Natural killer cell (primary cell): ENCODE results near the gene TAS2R60. TPM values are rescaled to one million over a fixed set of nuclear protein-coding genes. Genes with fewer than 3 reads are reported as not detected.

Source experiments
- ATAC-seq, 3 donors: fragments of 150-1000 bp in 2 of 3; fragments of 200-7000 bp in 1 of 3; cut with Tn5 transposase; 1 replicate in 1 of 3; 2 replicates in 2 of 3; pipeline ENCODE4 v1.10.0; 2021; ENCODE audit warnings: mild to moderate bottlenecking in 2 of 3, moderate library complexity in 2 of 3
- DNase-seq, 2 donors: peaks; one replicate each; pipeline versions ENCODE4 v3.0.0 to v3.0.0-alpha.2; 2013 to 2021; ENCODE audit warnings: mixed read lengths in 1 of 2
- H3K27ac ChIP-seq: one replicate; pipeline ENCODE4 v1.5.1; 2013; ENCODE audit warnings: mild to moderate bottlenecking, low read length
- H3K27me3 ChIP-seq: one replicate; pipeline ENCODE4 v1.6.1; 2013; ENCODE audit warnings: low read length; ENCODE audit not compliant: control insufficient read depth, insufficient read depth
- H3K36me3 ChIP-seq: one replicate; pipeline ENCODE4 v1.6.1; 2013; ENCODE audit warnings: low read length; ENCODE audit not compliant: control insufficient read depth, insufficient read depth
- H3K4me1 ChIP-seq: one replicate; pipeline ENCODE4 v1.6.1; 2013; ENCODE audit warnings: low read length; ENCODE audit not compliant: control insufficient read depth, insufficient read depth
- H3K4me3 ChIP-seq: one replicate; pipeline ENCODE4 v1.5.1; 2013; ENCODE audit warnings: low read length
- H3K9me3 ChIP-seq: one replicate; pipeline ENCODE4 v1.6.1; 2013; ENCODE audit warnings: low read length; ENCODE audit not compliant: control insufficient read depth, insufficient read depth
- H3K27ac Mint-ChIP-seq, 2 donors: one replicate each; pipeline ENCODE4 v1.8.0; 2022; ENCODE audit warnings: mild to moderate bottlenecking in 2 of 2, mixed read lengths in 2 of 2, moderate library complexity in 1 of 2
- H3K27me3 Mint-ChIP-seq, 2 donors: one replicate each; pipeline ENCODE4 v1.8.0; 2022; ENCODE audit warnings: low read depth in 2 of 2, mixed read lengths in 2 of 2
- H3K36me3 Mint-ChIP-seq: one replicate; pipeline ENCODE4 v1.8.0; 2022; ENCODE audit warnings: mixed read lengths
- H3K4me1 Mint-ChIP-seq, 2 donors: one replicate each; pipeline ENCODE4 v1.8.0; 2022; ENCODE audit warnings: mixed read lengths in 2 of 2
- H3K4me3 Mint-ChIP-seq: one replicate; pipeline ENCODE4 v1.8.0; 2022; ENCODE audit warnings: mild to moderate bottlenecking, moderate library complexity, mixed read lengths
- H3K9me3 Mint-ChIP-seq, 2 donors: one replicate each; pipeline ENCODE4 v1.8.0; 2022; ENCODE audit warnings: mixed read lengths in 2 of 2
- CTCF ChIP-seq: fragments of 200-600 bp; IDR thresholded peaks from one replicate; pipeline ENCODE4 v1.8.0; 2022; ENCODE audit warnings: antibody characterized with exemption
- WGBS: methylation state at CpG from one replicate; pipeline ENCODE4 v1.1.7; 2013; ENCODE audit warnings: missing lambda C conversion rate; ENCODE audit not compliant: insufficient coverage; 5-methylcytosine and 5-hydroxymethylcytosine counted together
- intact Hi-C: fragments of 100-400 bp; cut with micrococcal nuclease; formaldehyde crosslinking; loops from one replicate; pipeline ENCODE4 v1.14.2; 2022
- total RNA-seq, 4 donors: library from RNA; stranded (reverse); fragments of 120-200 nt in 1 of 4; gene quantifications; one replicate each; pipeline versions ENCODE4 v1.2.3 to v1.2.4, GENCODE V29; 2013 to 2022

Gene TAS2R60
- total RNA-seq, 3 donors from 2014 or later (not counting 1 experiment from before 2014, with no cell fraction given) = 0.40 TPM; not detected in 2

DNA sequence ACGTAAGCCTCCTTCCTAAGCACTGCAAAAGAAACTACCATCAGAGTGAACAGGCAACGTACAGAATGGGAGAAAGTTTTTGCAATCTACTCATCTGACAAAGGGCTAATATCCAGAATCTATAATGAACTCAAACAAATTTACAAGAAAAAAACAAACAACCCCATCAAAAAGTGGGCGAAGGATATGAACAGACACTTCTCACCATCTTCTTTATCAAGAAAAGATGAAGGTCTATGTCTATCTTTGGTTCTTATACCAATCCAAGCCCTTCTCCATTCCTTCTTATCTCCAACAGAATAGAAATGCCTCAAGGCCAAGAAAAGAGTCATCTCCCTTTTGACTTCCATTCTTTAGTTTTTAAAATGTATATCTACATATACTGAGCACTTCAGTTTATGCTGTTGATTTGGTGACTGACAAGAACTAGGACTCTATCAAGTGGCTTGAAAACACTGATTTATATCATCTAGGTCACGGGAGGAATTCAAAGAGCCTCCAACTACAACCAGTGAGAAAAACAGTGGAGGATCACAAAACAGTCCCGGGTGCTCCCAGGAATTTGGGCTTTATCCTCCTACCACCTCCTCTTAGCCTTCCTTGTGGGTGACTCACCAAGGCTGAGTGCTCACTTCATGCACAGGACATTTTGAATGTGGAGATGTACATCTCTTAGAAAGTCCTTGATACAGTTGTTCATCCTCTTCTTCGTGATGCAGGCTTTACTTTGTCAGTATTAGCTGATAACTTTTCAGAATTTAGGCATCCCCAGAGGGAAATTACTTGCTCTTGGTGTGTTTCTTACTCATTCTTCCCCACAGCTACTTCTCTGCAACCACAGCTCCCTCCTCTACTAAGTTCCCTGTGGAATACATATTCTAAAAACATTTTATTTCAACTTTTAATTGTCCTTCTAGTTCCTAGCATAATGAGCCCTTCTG, 49.8 kb downstream of the TAS2R60 start:
- H3K27ac Mint-ChIP-seq = no peak overlapping the region
- no peak for ATAC-seq
- H3K4me3 Mint-ChIP-seq = no peak overlapping the region
- 95% methylated on average over 6 of the region's 6 CpGs for WGBS
- no peak for TF ChIP-seq CTCF
- H3K27me3 Mint-ChIP-seq = peaks cover 3 to 16% of the 10 kb centered on the region in 2 donors
- no peaks in the 10 kb centered on the region for H3K4me1 Mint-ChIP-seq
- Histone ChIP-seq H3K9me3 (no peaks in the 10 kb centered on the region), H3K27ac (no peak overlapping the region), H3K27me3 (no peaks in the 10 kb centered on the region), H3K36me3 (no peaks in the 10 kb centered on the region), H3K4me1 (no peaks in the 10 kb centered on the region), H3K4me3 (no peak overlapping the region)
- intact Hi-C loops = no loop called here
- no peaks in the 10 kb centered on the region for H3K36me3 Mint-ChIP-seq
- no peak for DNase-seq
- no peaks in the 10 kb centered on the region for H3K9me3 Mint-ChIP-seq

GRCh38 chr7:143493751-143494150, 50.5 kb downstream of the TAS2R60 start:
- H3K27ac ChIP-seq = no peak overlapping the region
- H3K4me3 ChIP-seq = no peak overlapping the region
- Mint-ChIP-seq H3K36me3 (no peaks in the 10 kb centered on the region), H3K4me1 (no peaks in the 10 kb centered on the region), H3K9me3 (no peaks in the 10 kb centered on the region), H3K27ac (no peak overlapping the region), H3K27me3 (peaks cover 3 to 16% of the 10 kb centered on the region in 2 donors), H3K4me3 (no peak overlapping the region)
- TF ChIP-seq CTCF = no peak
- no peaks in the 10 kb centered on the region for H3K27me3 ChIP-seq
- no peaks in the 10 kb centered on the region for H3K36me3 ChIP-seq
- no peak for ATAC-seq
- H3K9me3 ChIP-seq = no peaks in the 10 kb centered on the region
- peak in 1 of 2 donors; percentile 9 for DNase-seq
- intact Hi-C loops = no loop called here
- no peaks in the 10 kb centered on the region for H3K4me1 ChIP-seq
- WGBS = 89% methylated on average over 1 of the region's 1 CpG

Other genes starting within 250 kb of the TAS2R60 start
- gene TAS2R40, start 221.4 kb upstream of the TAS2R60 start, total RNA-seq = not detected
- 100 to 1,000 TPM; 159 to 215 (median 181) TPM for gene GSTK1, start 180.0 kb upstream of the TAS2R60 start, total RNA-seq
- gene TMEM139, start 158.5 kb upstream of the TAS2R60 start, total RNA-seq = not detected
- gene CASP2, start 155.1 kb upstream of the TAS2R60 start, total RNA-seq = 10 to 100 TPM; 36.7 to 60.5 (median 54.7) TPM
- gene CLCN1, start 127.3 kb upstream of the TAS2R60 start, total RNA-seq = under 1 TPM in 2 of 3 donors, not detected in 1; 0.16 to 0.19 TPM
- gene FAM131B, start 80.7 kb upstream of the TAS2R60 start, total RNA-seq = 1 to 10 TPM; 2.3 to 2.8 (median 2.5) TPM
- gene ZYX, start 62.1 kb upstream of the TAS2R60 start, total RNA-seq = 100 to 1,000 TPM; 168 to 219 (median 186) TPM
- 1 to 10 TPM in 2 of 3 donors, not detected in 1; 1.0 to 1.2 TPM for gene EPHA1, start 34.6 kb upstream of the TAS2R60 start, total RNA-seq
- not detected for gene TAS2R41, start 34.4 kb downstream of the TAS2R60 start, total RNA-seq
- gene CTAGE15, start 128.3 kb downstream of the TAS2R60 start, total RNA-seq = under 1 TPM in 2 of 3 donors, not detected in 1; 0.39 to 0.42 TPM
- gene TCAF2, start 177.5 kb downstream of the TAS2R60 start, total RNA-seq = 10 to 100 TPM in 1 of 3 donors, 1 to 10 TPM in 2; 8.0 to 10.4 (median 8.7) TPM